AG10803 (cell line): ENCODE measurements around the gene SHISAL1.
"Not testable (repeated sequence)": the region's sequence is repeated elsewhere in the genome, so short reads cannot be mapped to it uniquely, and the experiment has no call there.

Source experiments
- DNase-seq: peaks from one replicate; pipeline ENCODE4 v3.0.0; 2010; ENCODE audit warnings: low read depth
- H3K4me3 ChIP-seq: 2 replicates; pipeline ENCODE4 v1.5.1; 2011; ENCODE audit warnings: mild to moderate bottlenecking, low read length, control low read depth
- CTCF ChIP-seq: conservative IDR thresholded peaks from 2 replicates; pipeline ENCODE4 v1.5.1; 2011; ENCODE audit warnings: mild to moderate bottlenecking, low read length, control low read depth, inconsistent platforms

The SHISAL1 gene

DNA sequence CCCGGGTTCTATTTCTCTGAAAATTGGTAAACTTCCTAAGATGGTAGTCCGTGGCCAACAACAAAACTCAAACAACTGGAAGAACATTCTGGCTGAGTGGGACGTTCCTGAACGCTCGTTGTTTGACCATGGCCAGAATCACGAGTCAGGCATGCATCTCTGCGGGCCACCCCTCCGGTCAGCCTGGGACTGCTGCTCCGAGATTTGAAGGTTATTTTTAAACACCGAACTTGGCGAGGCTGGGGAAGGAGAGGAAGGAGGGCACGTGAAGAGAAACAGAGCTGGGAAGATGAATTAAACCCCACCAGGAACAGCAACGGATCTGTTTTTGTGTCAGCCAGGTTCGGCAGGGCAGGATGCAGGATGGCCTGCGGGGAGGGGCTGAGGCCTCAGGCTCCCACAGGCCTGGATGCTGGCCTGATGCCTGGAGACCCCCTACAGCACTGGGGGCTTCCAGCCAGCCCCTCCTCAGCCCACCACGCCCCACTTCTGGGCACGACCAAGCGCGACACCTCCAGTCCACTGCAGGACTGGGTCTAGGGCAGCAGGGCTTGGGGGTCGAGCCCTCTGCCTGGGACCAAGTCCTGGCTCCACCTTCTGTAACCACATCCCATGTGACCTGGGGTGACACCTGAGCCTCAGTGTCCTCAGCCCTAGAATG is 5.1 kb downstream of the SHISAL1 start:
- TF ChIP-seq CTCF: no peak
- DNase-seq: no peak
- no peak overlapping the region for H3K4me3 ChIP-seq

- H3K4me3 ChIP-seq: no peak overlapping the region
- no peak for TF ChIP-seq CTCF
- DNase-seq: peak; percentile 49
Measured at GRCh38 chr22:44305888-44306287, 6.9 kb downstream of the SHISAL1 start.

DNA sequence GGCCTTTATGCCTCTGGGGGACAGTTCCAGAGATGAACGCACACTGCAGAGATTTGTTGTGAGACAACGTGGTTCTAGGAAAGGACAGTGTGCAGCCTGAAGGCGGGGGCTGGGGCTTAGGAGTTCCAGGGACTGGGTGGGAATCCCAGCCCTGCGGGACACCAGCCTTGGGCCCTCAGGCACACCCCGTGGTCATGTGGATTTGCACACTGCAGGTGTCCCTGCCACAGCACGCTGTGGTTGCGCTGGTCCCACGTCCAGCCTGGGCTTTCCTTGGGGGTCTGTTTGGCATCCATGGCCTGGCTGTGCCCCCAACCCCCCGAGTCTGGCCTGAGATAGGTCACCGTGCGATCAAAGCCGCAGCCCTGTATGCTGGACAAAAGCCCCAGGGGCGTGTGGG is 7.3 kb downstream of the SHISAL1 start:
- DNase-seq: no peak
- TF ChIP-seq CTCF: no peak
- H3K4me3 ChIP-seq: no peak overlapping the region

DNA sequence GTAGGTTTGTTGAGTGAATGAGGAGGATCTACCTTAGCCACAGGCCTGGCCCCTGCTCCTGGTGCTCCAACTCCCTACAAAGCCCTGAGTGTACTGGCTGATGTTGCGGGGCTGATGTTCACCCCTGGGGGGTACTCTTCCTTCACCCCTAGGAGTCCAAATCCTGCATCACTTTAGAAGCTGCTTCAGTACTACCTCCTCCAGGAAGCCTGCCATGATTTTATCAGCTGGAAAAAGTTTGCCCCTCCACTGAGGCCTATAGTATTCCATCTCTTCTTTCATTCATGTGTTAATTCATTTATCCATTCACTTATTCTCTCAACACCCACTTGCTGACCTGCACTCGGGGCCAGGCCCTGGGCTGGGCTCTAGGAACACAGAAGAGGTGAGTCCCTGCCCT is 7.8 kb downstream of the SHISAL1 start:
- no peak for TF ChIP-seq CTCF
- DNase-seq: no peak
- no peak overlapping the region for H3K4me3 ChIP-seq

GRCh38 chr22:44304354-44304753 is 8.4 kb downstream of the SHISAL1 start:
- peak; percentile 56 for DNase-seq
- TF ChIP-seq CTCF: no peak
- no peak overlapping the region for H3K4me3 ChIP-seq

GRCh38 chr22:44302363-44302762 is 10.4 kb downstream of the SHISAL1 start:
- DNase-seq, H3K4me3 ChIP-seq: not testable (repeated sequence)

GRCh38 chr22:44301039-44301438 is 11.7 kb downstream of the SHISAL1 start:
- no peak for DNase-seq
- no peak overlapping the region for H3K4me3 ChIP-seq
- no peak for TF ChIP-seq CTCF

DNA sequence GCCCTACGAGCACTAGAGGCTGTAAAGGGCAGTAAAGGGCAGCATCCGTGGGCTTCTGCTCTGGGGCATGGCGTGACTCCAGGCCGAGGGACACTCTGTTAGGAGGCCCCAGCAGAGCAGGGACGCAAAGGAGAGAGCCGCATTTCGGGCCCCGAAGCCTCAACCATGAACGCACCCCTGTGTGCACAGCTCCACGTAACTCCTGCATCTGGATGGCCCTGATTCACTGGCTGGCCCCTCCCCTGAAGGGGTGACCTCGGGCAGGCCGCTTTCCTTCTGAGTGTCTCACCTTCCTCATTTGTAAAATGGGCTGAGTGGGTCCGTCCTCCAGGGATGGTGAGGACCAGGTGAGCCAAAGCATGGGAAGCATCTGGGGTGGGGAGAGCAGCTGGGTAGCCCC is 13.6 kb downstream of the SHISAL1 start:
- DNase-seq: no peak
- no peak for TF ChIP-seq CTCF
- no peak overlapping the region for H3K4me3 ChIP-seq
